OCI-LY3 (cell line): ENCODE measurements around the gene SLC39A5.

ENCODE experiments used
- EZH2phosphoT487 ChIP-seq: fragments of 200-600 bp; shearing (Covaris generic); IDR thresholded peaks from 2 replicates; pipeline ENCODE4 v1.6.1; 2018; ENCODE audit warnings: antibody characterized with exemption, mixed run types, low read depth
- TF ChIP-seq, protein P1 (sequence below): fragments of 200-600, 300-600 bp; sonication (generic); IDR thresholded peaks from 2 replicates; pipeline ENCODE4 v1.5.1; 2014; ENCODE audit warnings: antibody characterized with exemption, low read length, low read depth

DNA sequence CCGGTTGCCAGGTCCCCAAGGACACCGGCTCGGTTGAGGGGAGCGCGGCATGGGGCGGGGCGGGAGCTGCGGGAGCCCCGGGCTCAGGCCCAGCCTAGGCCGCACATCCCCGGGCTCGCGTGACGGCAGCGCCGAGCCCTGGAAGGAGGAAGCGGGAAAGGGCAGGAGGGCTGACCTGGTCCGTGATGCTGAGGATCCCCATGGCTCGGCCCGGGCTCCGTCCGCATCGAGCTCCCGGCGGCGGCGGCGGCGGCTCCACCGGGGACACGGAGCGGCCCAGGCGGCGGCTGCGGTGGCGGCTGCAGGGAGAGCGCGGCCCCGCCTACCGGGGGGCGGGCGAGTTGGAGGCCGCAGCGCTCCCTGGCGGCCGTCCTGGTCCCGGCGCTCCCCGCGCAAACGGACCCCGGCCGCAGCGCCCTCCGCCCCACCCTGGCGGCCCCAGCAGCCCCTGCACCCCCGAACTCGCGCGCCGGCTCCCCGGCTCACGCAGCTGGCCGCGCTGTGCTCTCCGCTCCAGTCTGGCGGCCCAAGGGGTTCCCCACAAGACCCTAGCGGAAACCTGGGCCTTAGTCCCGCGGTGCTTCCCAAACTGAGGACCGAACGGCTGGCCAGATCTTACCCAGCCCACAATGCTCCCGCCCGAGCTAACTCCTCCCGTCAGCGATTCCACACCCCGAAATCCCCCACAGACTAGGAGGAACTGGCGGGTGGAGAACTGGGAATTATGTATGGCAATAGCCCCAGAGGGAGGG, 28.4 kb downstream of the SLC39A5 start, which contains the start of gene ANKRD52:
- TF ChIP-seq, protein P1, sequence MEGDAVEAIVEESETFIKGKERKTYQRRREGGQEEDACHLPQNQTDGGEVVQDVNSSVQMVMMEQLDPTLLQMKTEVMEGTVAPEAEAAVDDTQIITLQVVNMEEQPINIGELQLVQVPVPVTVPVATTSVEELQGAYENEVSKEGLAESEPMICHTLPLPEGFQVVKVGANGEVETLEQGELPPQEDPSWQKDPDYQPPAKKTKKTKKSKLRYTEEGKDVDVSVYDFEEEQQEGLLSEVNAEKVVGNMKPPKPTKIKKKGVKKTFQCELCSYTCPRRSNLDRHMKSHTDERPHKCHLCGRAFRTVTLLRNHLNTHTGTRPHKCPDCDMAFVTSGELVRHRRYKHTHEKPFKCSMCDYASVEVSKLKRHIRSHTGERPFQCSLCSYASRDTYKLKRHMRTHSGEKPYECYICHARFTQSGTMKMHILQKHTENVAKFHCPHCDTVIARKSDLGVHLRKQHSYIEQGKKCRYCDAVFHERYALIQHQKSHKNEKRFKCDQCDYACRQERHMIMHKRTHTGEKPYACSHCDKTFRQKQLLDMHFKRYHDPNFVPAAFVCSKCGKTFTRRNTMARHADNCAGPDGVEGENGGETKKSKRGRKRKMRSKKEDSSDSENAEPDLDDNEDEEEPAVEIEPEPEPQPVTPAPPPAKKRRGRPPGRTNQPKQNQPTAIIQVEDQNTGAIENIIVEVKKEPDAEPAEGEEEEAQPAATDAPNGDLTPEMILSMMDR = peak; percentile 56
- no peak for TF ChIP-seq EZH2phosphoT487
